HG02884 (cell line): ENCODE measurements around the gene SIK2.
"Not testable (repeated sequence)": the region's sequence is repeated elsewhere in the genome, so short reads cannot be mapped to it uniquely, and the experiment has no call there.

Experiments used
- ATAC-seq: cut with Tn5 transposase; IDR thresholded peaks from one replicate; pipeline ENCODE4 v1.9.1; 2021; ENCODE audit warnings: mild to moderate bottlenecking, moderate library complexity; ENCODE audit not compliant: unreplicated experiment

The SIK2 gene

DNA sequence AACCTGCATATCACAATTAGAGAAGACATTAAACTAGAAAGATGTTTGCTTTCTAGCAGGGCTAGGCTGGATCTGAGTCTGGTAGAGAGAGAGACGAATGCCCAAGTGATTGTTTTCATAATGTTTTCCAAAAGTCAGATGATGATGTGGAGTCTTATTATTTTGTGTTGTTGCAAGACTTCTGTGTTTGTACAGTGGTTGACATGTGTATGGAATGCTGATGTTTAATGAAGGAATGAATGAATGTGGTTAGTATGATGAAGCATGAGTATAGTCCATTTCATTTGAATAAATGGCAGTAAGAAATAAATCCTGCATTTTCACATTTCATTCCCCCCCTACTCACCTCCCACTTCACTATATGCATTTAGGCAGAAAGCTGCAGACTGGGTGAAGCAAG is 94.3 kb downstream of the SIK2 start:
- ATAC-seq = no peak

- peak; percentile 46 for ATAC-seq
Measured at GRCh38 chr11:111697933-111698371, 95.7 kb downstream of the SIK2 start.

- ATAC-seq = no peak
Measured at GRCh38 chr11:111698852-111699559, 96.8 kb downstream of the SIK2 start.

DNA sequence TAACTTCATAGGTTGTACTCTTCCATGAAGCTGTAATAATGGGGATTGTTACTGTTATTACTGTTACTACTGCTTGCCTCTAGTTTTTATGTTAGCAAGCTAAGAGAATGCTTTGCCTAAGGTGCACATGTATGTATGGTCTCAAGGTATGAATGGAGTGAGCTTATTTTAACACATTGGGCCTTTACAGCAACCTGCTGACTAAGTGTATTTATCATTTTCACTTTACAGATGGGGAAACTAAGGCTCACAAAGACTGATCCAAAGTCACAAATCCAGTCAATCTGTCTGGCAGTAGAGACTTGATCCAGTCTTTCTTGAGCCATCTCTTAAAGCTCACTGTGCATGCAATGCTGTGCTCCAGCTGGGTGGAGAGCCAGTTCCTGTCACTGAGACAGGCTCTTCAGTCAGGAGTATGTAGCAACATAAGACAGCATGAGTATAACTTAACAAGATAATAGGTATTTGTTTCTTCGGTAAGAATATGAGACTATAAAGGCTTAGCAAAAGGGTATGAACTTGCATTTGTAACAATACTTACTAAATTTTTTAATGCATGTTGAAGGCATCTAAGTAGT is 97.4 kb downstream of the SIK2 start:
- ATAC-seq = no peak

GRCh38 chr11:111700162-111700561 is 97.9 kb downstream of the SIK2 start:
- ATAC-seq = no peak

GRCh38 chr11:111702623-111703022 is 100.4 kb downstream of the SIK2 start:
- ATAC-seq = no peak

DNA sequence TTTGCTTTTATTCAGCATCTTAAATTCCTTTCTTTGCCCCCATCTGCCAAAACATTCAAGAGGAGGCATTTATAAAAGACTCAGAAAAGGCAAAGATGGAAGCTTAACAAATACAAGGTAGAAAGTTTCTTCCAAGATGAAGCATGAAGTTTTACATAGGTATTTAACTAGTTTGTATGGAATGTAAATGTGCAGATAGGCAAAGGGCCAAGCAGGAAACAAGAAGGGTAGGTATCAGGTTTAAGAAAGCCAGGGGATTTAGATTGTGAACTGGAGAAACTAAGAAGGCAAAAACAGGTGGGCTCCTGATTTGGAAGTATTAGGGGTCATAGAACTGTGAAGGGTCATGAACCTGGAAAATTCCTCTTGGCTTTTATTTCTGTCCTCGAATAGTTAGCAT is 101.3 kb downstream of the SIK2 start:
- ATAC-seq = no peak

DNA sequence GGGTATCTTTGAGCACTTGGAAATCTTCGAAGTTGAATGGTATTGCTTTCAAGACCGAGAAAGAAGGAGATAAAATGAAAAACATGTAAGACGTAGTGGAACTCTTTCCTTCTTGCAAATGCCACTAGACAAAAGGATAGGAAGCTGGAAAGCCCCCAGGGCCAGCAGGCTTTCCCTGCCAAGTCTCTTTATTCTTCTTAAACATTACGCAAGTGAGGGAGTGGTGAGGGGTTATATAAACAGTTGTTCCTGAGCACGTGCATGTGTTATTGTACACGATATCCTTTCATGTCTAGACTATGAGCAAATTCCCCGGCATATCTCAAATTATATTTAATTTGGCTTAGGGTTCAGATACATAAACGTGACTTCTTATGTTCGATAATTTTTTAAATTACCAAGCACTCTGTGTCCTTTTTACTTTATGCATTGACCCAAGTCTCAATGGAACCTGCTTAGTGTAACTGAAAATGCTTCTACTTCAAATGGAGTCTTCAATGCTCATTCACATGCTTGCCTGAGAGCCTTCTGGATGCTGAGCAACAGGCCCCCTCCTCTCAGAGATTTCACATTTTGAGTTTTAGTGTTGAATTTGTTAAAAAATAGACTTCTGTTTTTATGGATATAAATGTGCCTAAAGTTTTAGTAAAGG is 104.9 kb downstream of the SIK2 start:
- no peak for ATAC-seq

DNA sequence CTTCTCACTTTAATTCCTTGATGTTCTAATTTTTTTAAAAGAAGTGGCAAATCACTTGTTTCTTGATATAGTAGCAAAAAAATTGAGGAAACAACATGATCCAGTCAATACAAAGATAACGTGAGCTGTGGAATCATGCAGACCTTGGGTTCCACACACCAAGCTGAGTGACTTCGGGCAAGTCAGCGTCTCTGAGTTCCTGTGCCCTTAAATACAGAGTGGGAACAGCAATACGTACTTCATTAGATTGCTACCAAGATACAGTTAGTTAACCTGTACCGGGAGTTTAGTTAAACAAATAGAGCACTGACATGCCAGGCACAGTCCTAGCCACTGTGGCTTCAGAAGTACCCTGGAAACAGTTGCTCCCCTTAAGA is 105.4 kb downstream of the SIK2 start:
- ATAC-seq = no peak

- no peak for ATAC-seq
Measured at GRCh38 chr11:111714522-111714921, 112.3 kb downstream of the SIK2 start.

DNA sequence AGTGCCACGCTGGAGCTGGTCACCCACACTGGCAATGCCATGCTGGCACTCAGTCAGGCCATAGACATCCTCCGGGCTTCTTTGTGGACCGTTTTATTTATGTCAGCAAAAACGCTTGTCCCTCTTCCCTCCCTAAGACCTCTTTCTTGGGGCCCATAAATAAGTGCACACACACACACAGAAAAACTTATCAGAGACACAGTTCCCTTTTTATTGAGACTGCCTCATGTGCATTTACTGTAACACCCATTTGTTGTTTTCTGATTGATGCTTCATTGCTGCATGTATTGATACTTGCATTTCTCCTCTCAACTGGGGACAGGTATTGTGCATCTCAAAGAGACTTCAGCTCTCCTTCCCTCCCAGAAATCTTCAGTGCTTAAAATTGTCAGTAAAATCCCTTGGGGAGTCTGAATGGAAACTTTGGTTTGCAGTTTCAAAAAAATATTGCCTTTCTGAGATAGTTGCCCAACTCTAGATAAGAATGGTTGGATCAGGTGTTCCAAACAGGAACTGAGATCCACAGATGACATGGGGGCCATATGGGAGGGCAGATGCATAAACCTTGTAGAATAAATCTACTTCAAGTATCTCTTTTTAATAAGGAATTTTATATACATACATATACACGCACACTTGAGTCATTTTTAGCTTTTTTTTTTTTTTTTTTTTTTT is 113.0 kb downstream of the SIK2 start:
- ATAC-seq = no peak

- not testable (repeated sequence) for ATAC-seq
Measured at GRCh38 chr11:111717660-111718059, 115.4 kb downstream of the SIK2 start.

- ATAC-seq = no peak
Measured at GRCh38 chr11:111718436-111718835, 116.2 kb downstream of the SIK2 start.

DNA sequence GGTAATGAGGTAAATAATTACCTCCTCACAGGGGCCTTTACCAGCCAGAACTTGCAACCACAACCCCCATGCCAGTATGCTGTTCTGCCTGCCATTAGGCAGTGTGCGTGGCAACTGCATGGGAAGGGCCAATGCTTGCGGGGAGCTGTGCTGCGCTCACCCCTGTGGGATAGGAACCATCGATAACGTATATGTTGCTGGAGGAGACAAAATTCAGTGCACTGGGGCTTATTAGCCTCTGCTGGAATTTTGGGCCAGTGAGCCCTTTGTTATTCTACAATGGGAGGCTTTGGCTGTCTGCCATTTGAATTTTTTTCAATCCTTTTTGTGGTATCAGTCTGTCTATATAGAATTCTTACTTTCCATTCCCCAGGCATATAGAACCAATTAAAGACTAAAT is 116.6 kb downstream of the SIK2 start:
- ATAC-seq = no peak

DNA sequence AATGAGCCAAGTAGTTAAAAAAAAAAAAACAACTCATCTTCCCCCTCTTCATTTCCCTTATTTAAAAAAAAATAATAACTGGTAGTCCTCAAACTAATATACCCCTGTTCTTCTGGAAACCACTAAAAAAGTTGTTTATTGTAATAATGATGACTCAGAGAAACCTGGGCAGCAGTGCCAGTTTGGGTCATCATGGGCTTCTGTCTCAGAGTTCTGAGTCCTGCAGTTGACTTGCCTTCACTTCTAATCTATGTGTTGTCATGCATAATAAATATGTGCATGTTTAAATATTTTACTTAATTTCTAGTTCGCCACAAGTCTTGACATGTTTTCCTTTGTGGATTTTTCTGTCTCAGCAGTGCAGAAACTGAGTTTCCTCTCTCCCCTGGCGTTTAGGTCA is 117.1 kb downstream of the SIK2 start:
- ATAC-seq = no peak

DNA sequence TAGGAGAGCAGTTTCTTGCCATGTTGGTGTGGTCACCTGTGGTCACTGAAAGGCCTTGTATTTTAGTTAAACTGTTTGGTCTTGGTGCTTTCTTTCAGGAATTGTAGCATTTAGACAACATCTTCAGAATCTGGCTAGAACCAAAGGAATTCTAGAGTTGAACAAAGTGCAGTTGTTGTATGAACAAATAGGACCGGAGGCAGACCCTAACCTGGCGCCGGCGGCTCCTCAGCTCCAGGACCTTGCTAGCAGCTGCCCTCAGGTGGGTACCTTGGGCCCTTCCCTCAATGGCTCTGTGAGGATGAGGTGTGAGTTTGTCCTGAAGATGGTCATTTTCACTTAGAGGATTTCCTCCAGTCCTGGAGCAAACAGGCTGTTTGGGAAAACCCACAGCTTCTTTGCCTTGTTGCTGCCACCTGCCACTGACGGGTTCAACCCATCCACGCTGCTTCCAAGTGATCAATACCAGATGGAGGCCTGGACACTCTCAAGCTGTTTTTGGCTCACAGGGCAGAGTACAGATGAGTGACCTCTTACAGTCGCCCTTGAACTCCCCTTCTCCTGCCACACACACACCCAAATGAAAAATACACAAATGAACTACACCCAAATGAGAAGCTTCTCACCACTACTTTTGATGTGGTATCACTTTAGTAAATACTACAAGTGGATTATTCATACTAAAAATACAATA is 118.7 kb downstream of the SIK2 start:
- no peak for ATAC-seq

DNA sequence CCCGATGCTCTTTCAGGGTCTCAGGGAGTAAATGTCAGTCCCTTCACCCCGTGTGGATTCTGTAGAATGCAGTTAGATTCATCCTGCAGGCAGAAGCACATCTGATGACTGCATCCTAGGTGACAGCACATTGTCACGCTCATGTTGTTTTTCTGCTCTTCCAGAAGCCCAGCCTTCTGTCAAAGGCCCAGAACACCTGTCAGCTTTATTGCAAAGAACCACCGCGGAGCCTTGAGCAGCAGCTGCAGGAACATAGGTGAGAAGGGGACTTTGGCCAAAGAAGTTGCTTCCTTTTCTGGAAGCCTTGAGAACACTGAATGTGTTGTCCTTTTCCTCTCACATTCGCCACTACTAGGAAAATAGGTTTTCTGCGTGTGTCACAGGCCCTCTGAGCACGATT is 120.3 kb downstream of the SIK2 start:
- ATAC-seq = no peak

- no peak for ATAC-seq
Measured at GRCh38 chr11:111723595-111723994, 121.3 kb downstream of the SIK2 start.

- no peak for ATAC-seq
Measured at GRCh38 chr11:111724615-111725129, 122.4 kb downstream of the SIK2 start.

- ATAC-seq = no peak
Measured at GRCh38 chr11:111725621-111726020, 123.4 kb downstream of the SIK2 start.

GRCh38 chr11:111726301-111726713 is 124.1 kb downstream of the SIK2 start:
- no peak for ATAC-seq
